ENCODE measurements around the gene FMN2.

- TF ChIP-seq CTCF (IDR thresholded peaks at IDR 0.05), result no peak
- TF ChIP-seq POLR2A (IDR thresholded peaks at IDR 0.05), result no peak
Measured at GRCh38 chr1:240232530-240232929, 140.8 kb downstream of the FMN2 start.
